ENCODE data around the gene RPS6KA4.

DNA sequence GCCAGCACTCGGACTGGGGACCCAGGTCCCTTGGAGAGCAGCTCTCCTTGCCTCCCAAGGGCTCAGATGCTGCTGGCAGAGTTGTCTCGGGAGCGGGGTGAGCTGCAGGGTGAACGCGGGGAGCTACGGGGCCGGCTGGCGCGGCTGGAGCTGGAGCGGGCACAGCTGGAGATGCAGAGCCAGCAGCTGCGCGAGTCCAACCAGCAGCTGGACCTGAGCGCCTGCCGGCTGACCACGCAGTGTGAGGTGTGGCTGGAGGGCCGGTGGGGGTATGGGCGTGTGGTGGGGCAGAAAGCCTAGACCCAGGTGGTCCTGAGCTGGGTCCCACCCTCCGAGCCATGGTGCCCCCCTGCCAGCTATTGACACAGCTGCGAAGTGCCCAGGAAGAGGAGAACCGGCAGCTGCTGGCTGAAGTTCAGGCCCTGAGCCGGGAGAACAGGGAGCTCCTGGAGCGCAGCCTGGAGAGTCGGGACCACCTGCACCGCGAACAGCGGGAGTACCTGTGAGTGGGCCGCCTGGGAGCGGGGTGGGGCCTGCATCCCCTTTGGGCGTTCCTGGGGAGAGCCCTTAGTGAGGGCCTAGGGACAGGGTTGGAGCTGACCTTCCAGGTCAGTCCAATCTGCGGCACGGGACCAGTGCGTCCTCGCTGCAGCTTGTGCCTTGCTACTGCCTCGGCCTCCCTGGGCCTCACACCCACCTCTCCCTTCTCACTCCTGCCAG, 5.8 kb upstream of the RPS6KA4 start:
- TF ChIP-seq, protein P1, sequence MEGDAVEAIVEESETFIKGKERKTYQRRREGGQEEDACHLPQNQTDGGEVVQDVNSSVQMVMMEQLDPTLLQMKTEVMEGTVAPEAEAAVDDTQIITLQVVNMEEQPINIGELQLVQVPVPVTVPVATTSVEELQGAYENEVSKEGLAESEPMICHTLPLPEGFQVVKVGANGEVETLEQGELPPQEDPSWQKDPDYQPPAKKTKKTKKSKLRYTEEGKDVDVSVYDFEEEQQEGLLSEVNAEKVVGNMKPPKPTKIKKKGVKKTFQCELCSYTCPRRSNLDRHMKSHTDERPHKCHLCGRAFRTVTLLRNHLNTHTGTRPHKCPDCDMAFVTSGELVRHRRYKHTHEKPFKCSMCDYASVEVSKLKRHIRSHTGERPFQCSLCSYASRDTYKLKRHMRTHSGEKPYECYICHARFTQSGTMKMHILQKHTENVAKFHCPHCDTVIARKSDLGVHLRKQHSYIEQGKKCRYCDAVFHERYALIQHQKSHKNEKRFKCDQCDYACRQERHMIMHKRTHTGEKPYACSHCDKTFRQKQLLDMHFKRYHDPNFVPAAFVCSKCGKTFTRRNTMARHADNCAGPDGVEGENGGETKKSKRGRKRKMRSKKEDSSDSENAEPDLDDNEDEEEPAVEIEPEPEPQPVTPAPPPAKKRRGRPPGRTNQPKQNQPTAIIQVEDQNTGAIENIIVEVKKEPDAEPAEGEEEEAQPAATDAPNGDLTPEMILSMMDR (IDR thresholded peaks at IDR 0.05) = no peak
- no peak for TF ChIP-seq ZFX (IDR thresholded peaks at IDR 0.05; ENCODE audit: borderline replicate concordance)

All from 22Rv1 (cell line).